Endothelial cell of umbilical vein (primary cell): ENCODE measurements around the gene LRRC27. TPM values are rescaled to one million over a fixed set of nuclear protein-coding genes. Genes with fewer than 3 reads are reported as not detected.

Experiments
- BruUV-seq: library from RNA; stranded (reverse); fragments of 400-500 nt; replicated peaks from 2 replicates; lab custom pipeline; 2021; lab: Mats Ljungman, UMichigan
- CTCF ChIA-PET: fragments of 300-600, 350-600 bp; sonication (Branson Sonifier 250); formaldehyde crosslinking; loops from one replicate; lab custom pipeline; 2021; ENCODE audit warnings: antibody characterized with exemption, inconsistent platforms; lab: Charles Lee
- POLR2A ChIA-PET: fragments of 300-600, 350-600 bp; sonication (Branson Sonifier 250); formaldehyde crosslinking; loops from one replicate; lab custom pipeline; 2021; ENCODE audit warnings: antibody characterized with exemption, inconsistent platforms; lab: Charles Lee
- DNase-seq: peaks from one replicate; pipeline ENCODE4 v3.0.0-alpha.2; 2011; ENCODE audit warnings: low read depth, low spot score
- FAIRE-seq: peaks from 2 replicates; lab custom pipeline; 2011; peaks lifted over from hg19 to GRCh38; lab: Jason Lieb, UNC
- H2AFZ ChIP-seq: 2 replicates; pipeline ENCODE4 v1.6.0; 2012; ENCODE audit warnings: low read depth, low read length, control low read depth, inconsistent platforms
- H3K27ac ChIP-seq: 2 replicates; pipeline ENCODE4 v1.5.1; 2011; ENCODE audit warnings: low read depth, mild to moderate bottlenecking, control low read depth, low read length, moderate library complexity; ENCODE audit not compliant: insufficient read depth
- H3K27me3 ChIP-seq, 2 experiments: 2 replicates each; pipeline versions ENCODE4 v1.6.0 to v1.6.1; 2011; ENCODE audit warnings: low read length in 2 of 2, mixed read lengths in 1 of 2; ENCODE audit not compliant: control insufficient read depth in 2 of 2, insufficient read depth in 2 of 2
- H3K36me3 ChIP-seq, 2 experiments: 2 replicates in 1 of 2; 3 replicates in 1 of 2; pipeline ENCODE4 v1.5.1; 2011; ENCODE audit warnings: low read length in 2 of 2, mild to moderate bottlenecking in 1 of 2, moderate library complexity in 1 of 2; ENCODE audit not compliant: control insufficient read depth in 2 of 2, insufficient read depth in 2 of 2; ENCODE audit errors: extremely low read depth in 1 of 2
- H3K4me1 ChIP-seq: 3 replicates; pipeline ENCODE4 v1.5.1; 2011; ENCODE audit warnings: mild to moderate bottlenecking, low read length; ENCODE audit not compliant: control insufficient read depth, insufficient read depth; ENCODE audit errors: extremely low read depth
- H3K4me2 ChIP-seq: 2 replicates; pipeline ENCODE4 v1.6.1; 2011; ENCODE audit warnings: low read length, control low read depth, mixed read lengths; ENCODE audit not compliant: insufficient read depth
- H3K4me3 ChIP-seq, 3 experiments: fragments of 200-600 bp in 1 of 3; sonication (generic), shearing (Covaris generic) in 1 of 3; replicated peaks in 1 of 3; 2 replicates each; pipeline ENCODE4 v1.5.1; 2011 to 2016; ENCODE audit warnings: control low read depth in 3 of 3, low read length in 3 of 3, mild to moderate bottlenecking in 2 of 3, inconsistent platforms in 1 of 3, low read depth in 1 of 3, moderate library complexity in 1 of 3; ENCODE audit not compliant: insufficient read depth in 1 of 3
- H3K79me2 ChIP-seq: 2 replicates; pipeline ENCODE4 v1.6.0; 2012; ENCODE audit warnings: low read length, inconsistent platforms; ENCODE audit not compliant: control insufficient read depth, insufficient read depth
- H3K9ac ChIP-seq: replicated peaks from 2 replicates; pipeline ENCODE3; 2011; ENCODE audit warnings: low read length, control low read depth; ENCODE audit not compliant: insufficient read depth; ENCODE audit errors: extremely low read depth
- H3K9me1 ChIP-seq: replicated peaks from 3 replicates; pipeline ENCODE4 v1.6.0; 2011; ENCODE audit warnings: mild to moderate bottlenecking, low read length; ENCODE audit not compliant: control insufficient read depth, insufficient read depth; ENCODE audit errors: extremely low read depth
- H3K9me3 ChIP-seq: replicated peaks from 2 replicates; pipeline ENCODE4 v1.5.1; 2012; ENCODE audit warnings: low read length, inconsistent platforms; ENCODE audit not compliant: control insufficient read depth, insufficient read depth
- H4K20me1 ChIP-seq: replicated peaks from 2 replicates; pipeline ENCODE3; 2011; ENCODE audit warnings: mild to moderate bottlenecking, low read length; ENCODE audit not compliant: control insufficient read depth, insufficient read depth; ENCODE audit errors: extremely low read depth
- CTCF ChIP-seq, 2 donors: IDR thresholded peaks; 1 replicate in 1 of 2; 2 replicates in 1 of 2; pipeline ENCODE4 v1.5.1; 2011; ENCODE audit warnings: low read length in 2 of 2, mild to moderate bottlenecking in 2 of 2, moderate library complexity in 2 of 2, control low read depth in 1 of 2, inconsistent platforms in 1 of 2, low read depth in 1 of 2; ENCODE audit not compliant: insufficient read depth in 1 of 2; ENCODE audit errors: extremely low read depth in 1 of 2
- EZH2 ChIP-seq: IDR thresholded peaks from 2 replicates; pipeline ENCODE4 v1.6.1; 2012; ENCODE audit warnings: borderline replicate concordance, low read depth, mild to moderate bottlenecking, moderate library complexity, low read length, inconsistent platforms; ENCODE audit not compliant: severe bottlenecking
- FOS ChIP-seq: IDR thresholded peaks from 2 replicates; pipeline ENCODE4 v1.6.1; 2011; ENCODE audit warnings: mild to moderate bottlenecking, low read length, moderate library complexity, borderline replicate concordance; ENCODE audit not compliant: insufficient read depth
- GATA2 ChIP-seq: IDR thresholded peaks from 2 replicates; pipeline ENCODE4 v1.7.0; 2011; ENCODE audit warnings: low read depth, mild to moderate bottlenecking, moderate library complexity, mixed read lengths, low read length; ENCODE audit not compliant: insufficient read length, insufficient read depth
- MYC ChIP-seq: IDR thresholded peaks from one replicate; pipeline ENCODE4 v1.6.1; 2011; ENCODE audit warnings: mild to moderate bottlenecking, low read depth, low read length
- POLR2A ChIP-seq: IDR thresholded peaks from 2 replicates; pipeline ENCODE4 v1.6.1; 2012; ENCODE audit warnings: low read depth, mild to moderate bottlenecking, control low read depth, low read length
- POLR2AphosphoS5 ChIP-seq: IDR thresholded peaks from 2 replicates; pipeline ENCODE4 v1.6.1; 2012; ENCODE audit warnings: low read depth, mild to moderate bottlenecking, control low read depth, low read length, moderate library complexity; ENCODE audit not compliant: insufficient read depth
- dilution Hi-C: fragments of 300-500 bp; cut with MboI; formaldehyde crosslinking; loops from one replicate; pipeline ENCODE4 v1.15.0; 2019; ENCODE audit warnings: low sequenced_read_pairs; ENCODE audit not compliant: extremely low pct_ligation_motif_present
- intact Hi-C: fragments of 100-400 bp; cut with micrococcal nuclease; formaldehyde crosslinking; loops from one replicate; pipeline ENCODE4 v1.10.0; 2022
- polyA plus RNA-seq, 4 experiments: library from polyadenylated mRNA; depleted of rRNA in 3 of 4; stranded (reverse) in 3 of 4; unstranded in 1 of 4; fragments of >200 nt; gene quantifications; 2 replicates each; pipeline versions ENCODE4 v1.2.1 to v1.2.3, GENCODE V29; 2011 to 2012; ENCODE audit warnings: missing spikeins in 1 of 4
- total RNA-seq: library from RNA; stranded (reverse); gene quantifications from 2 replicates; pipeline ENCODE4 v1.2.3, GENCODE V29; 2021

Gene LRRC27
- total and polyA plus RNA-seq, 2 donors (not counting 3 experiments of a cell fraction or from before 2014, with no cell fraction given) = 8.3 to 13.6 TPM

- no TSS peak for BruUV-seq
- dilution Hi-C loops (no loop called here), intact Hi-C loops (no loop called here)
- POLR2A ChIA-PET = no interaction called here
- no peak overlapping the region for H3K4me2 ChIP-seq
- H3K27ac ChIP-seq = no peak overlapping the region
- no peak overlapping the region for H2AFZ ChIP-seq
- CTCF ChIA-PET = no interaction called here
- no peak for FAIRE-seq
- no peak for TF ChIP-seq EZH2
- no peak for TF ChIP-seq GATA2
- no peak for TF ChIP-seq MYC
- no peak for TF ChIP-seq CTCF (IDR thresholded peaks at IDR 0.05; ENCODE audit: extremely low read depth in 1 of 2, insufficient read depth in 1 of 2, low read depth in 1 of 2, low read length in 2 of 2)
- TF ChIP-seq POLR2AphosphoS5 = no peak
- TF ChIP-seq POLR2A = no peak
- no peak for TF ChIP-seq FOS
- no peak overlapping the region for H3K4me3 ChIP-seq
- H3K4me1 ChIP-seq = peaks cover 32% of the 10 kb centered on the region
- H3K79me2 ChIP-seq = peaks cover 31% of the 10 kb centered on the region
- H3K9me1 ChIP-seq = no peaks in the 10 kb centered on the region
- H3K9ac ChIP-seq = no peak overlapping the region
- no peaks in the 10 kb centered on the region for H3K27me3 ChIP-seq
- no peak for DNase-seq
- H3K9me3 ChIP-seq = no peaks in the 10 kb centered on the region
- no peaks in the 10 kb centered on the region for H4K20me1 ChIP-seq
- H3K36me3 ChIP-seq = peaks cover 0 to 1% of the 10 kb centered on the region in 2 experiments
Measured at GRCh38 chr10:132333386-132333785, 1.4 kb downstream of the LRRC27 start.
